GM23248 (cell line): ENCODE measurements around the gene RPL31.

Experiments
- EZH2 ChIP-seq: fragments of 200-600 bp; sonication (generic); IDR thresholded peaks from 2 replicates; pipeline ENCODE4 v1.6.1; 2018; ENCODE audit warnings: antibody characterized with exemption, mild to moderate bottlenecking; ENCODE audit not compliant: insufficient read depth, poor library complexity, severe bottlenecking
- EZH2phosphoT487 ChIP-seq: fragments of 200-600 bp; sonication (generic); IDR thresholded peaks from 2 replicates; pipeline ENCODE4 v1.6.1; 2018; ENCODE audit warnings: antibody characterized with exemption, moderate library complexity, mild to moderate bottlenecking, low read depth; ENCODE audit not compliant: insufficient read depth

- TF ChIP-seq EZH2 (no peak), EZH2phosphoT487 (no peak)
Observed at GRCh38 chr2:100972452-100972851, 29.6 kb upstream of the RPL31 start.
